Gastrocnemius medialis (tissue), 4 donors: Measurements from ENCODE around the gene CAMSAP1. TPM values are rescaled to one million over a fixed set of nuclear protein-coding genes. Genes with fewer than 3 reads are reported as not detected.
A peak's percentile ranks its signal among the peaks of the same experiment; 100 is the strongest.

Experiments used
- ATAC-seq, 2 donors: fragments of 150-250 bp; one replicate each; pipeline ENCODE4 v1.9.1; 2016
- DNase-seq, 2 donors: peaks; one replicate each; pipeline ENCODE4 v3.0.0-alpha.2; 2019
- H3K27ac ChIP-seq, 4 donors: fragments of 200-600 bp; sonication (generic); 1 replicate in 1 of 4; 2 replicates in 3 of 4; pipeline ENCODE4 v1.5.1; 2016 to 2018; ENCODE audit warnings: mild to moderate bottlenecking in 2 of 4, moderate library complexity in 1 of 4
- H3K27me3 ChIP-seq, 3 donors: fragments of 200-600 bp; sonication (generic) in 2 of 3; 1 replicate in 1 of 3; 2 replicates in 2 of 3; pipeline versions ENCODE4 v1.5.1 to v1.6.0; 2016 to 2019; ENCODE audit warnings: mild to moderate bottlenecking in 1 of 3, moderate library complexity in 1 of 3
- H3K36me3 ChIP-seq, 2 donors: fragments of 200-600 bp; sonication (generic) in 1 of 2; one replicate each; pipeline ENCODE4 v1.5.1; 2017 to 2018
- H3K4me1 ChIP-seq, 2 donors: fragments of 200-600 bp; sonication (generic) in 1 of 2; one replicate each; pipeline ENCODE4 v1.5.1; 2016 to 2017; ENCODE audit warnings: mild to moderate bottlenecking in 2 of 2
- H3K4me3 ChIP-seq, 4 donors: fragments of 200-600 bp; sonication (generic) in 3 of 4; 1 replicate in 1 of 4; 2 replicates in 3 of 4; pipeline ENCODE4 v1.5.1; 2016 to 2019; ENCODE audit warnings: mild to moderate bottlenecking in 2 of 4
- H3K9me3 ChIP-seq, 3 donors: fragments of 200-600 bp; sonication (generic) in 2 of 3; 1 replicate in 1 of 3; 2 replicates in 2 of 3; pipeline ENCODE4 v1.5.1; 2016 to 2019
- CTCF ChIP-seq, 5 experiments: fragments of 450-650 bp in 3 of 5; fragments of 200-600 bp in 2 of 5; sonication (generic) in 2 of 5; IDR thresholded peaks in 4 of 5; conservative IDR thresholded peaks in 1 of 5; 1 replicate in 4 of 5; 2 replicates in 1 of 5; pipeline ENCODE4 v1.5.1; 2016 to 2019; ENCODE audit warnings: antibody characterized with exemption in 5 of 5, mild to moderate bottlenecking in 3 of 5, moderate library complexity in 3 of 5
- POLR2A ChIP-seq, 2 donors: fragments of 450-650 bp; IDR thresholded peaks; one replicate each; pipeline ENCODE4 v1.6.1; 2017; ENCODE audit warnings: antibody characterized with exemption in 2 of 2, mild to moderate bottlenecking in 2 of 2, moderate library complexity in 2 of 2
- in situ Hi-C, 4 donors: fragments of 200-750 bp; cut with MboI; loops; one replicate each; pipeline versions ENCODE4 v1.15.0 to v1.8.0; 2017; ENCODE audit warnings: low sequenced_read_pairs in 4 of 4
- intact Hi-C: fragments of 100-400 bp; cut with DNase I; formaldehyde crosslinking; loops from one replicate; pipeline ENCODE4 v1.15.1; 2023; ENCODE audit warnings: low total_unique reads
- total RNA-seq, 4 donors: library from RNA; depleted of rRNA; stranded (reverse); fragments of >200 nt; gene quantifications; one replicate each; pipeline versions ENCODE4 v1.1.0 to v1.2.3, GENCODE V29; 2016

The CAMSAP1 gene
- total RNA-seq, 4 donors from 2014 or later = 54.8 to 94.9 (median 82.9) TPM

- H3K36me3 ChIP-seq = no peaks in the 10 kb centered on the region
- intact Hi-C loops = loop anchor here (1.0 to 5.0 kb wide), 2 partner anchors 165 to 326 kb away; partner anchors contain the start of gene UBAC1
- H3K4me3 ChIP-seq = no peak overlapping the region
- ATAC-seq (peak; percentile 82 to 89), DNase-seq (peak; percentile 53 to 58)
- in situ Hi-C loops = no loop called here
- peaks cover 15 to 17% of the 10 kb centered on the region in 2 donors for H3K4me1 ChIP-seq
- peak overlapping the region in 2 of 4 donors; percentile 54 to 72 for H3K27ac ChIP-seq
- H3K9me3 ChIP-seq = no peaks in the 10 kb centered on the region
- TF ChIP-seq CTCF (IDR thresholded peaks at IDR 0.05 in 4 of 5, conservative IDR thresholded peaks at IDR 0.05 in 1 of 5) = peak; percentile 65 to 79 (median 68)
- no peak for TF ChIP-seq POLR2A (IDR thresholded peaks at IDR 0.05)
- peaks cover 0 to 17% (median 13%) of the 10 kb centered on the region in 3 donors for H3K27me3 ChIP-seq
Observed at GRCh38 chr9:135797507-135798262, 109.7 kb downstream of the CAMSAP1 start.

- H3K9me3 ChIP-seq = no peaks in the 10 kb centered on the region
- no peak overlapping the region for H3K4me3 ChIP-seq
- DNase-seq = no peak
- in situ Hi-C loops (no loop called here), intact Hi-C loops (loop anchor here (1.0 to 5.0 kb wide), 2 partner anchors 165 to 326 kb away; partner anchors contain the start of gene UBAC1)
- peaks cover 15 to 17% of the 10 kb centered on the region in 2 donors for H3K4me1 ChIP-seq
- no peaks in the 10 kb centered on the region for H3K36me3 ChIP-seq
- peaks cover 0 to 17% (median 13%) of the 10 kb centered on the region in 3 donors for H3K27me3 ChIP-seq
- H3K27ac ChIP-seq = no peak overlapping the region
- TF ChIP-seq CTCF (IDR thresholded peaks at IDR 0.05 in 4 of 5, conservative IDR thresholded peaks at IDR 0.05 in 1 of 5) (no peak), POLR2A (IDR thresholded peaks at IDR 0.05) (no peak)
- ATAC-seq = peak; percentile 3 to 11
Observed at GRCh38 chr9:135796784-135797485, 110.4 kb downstream of the CAMSAP1 start.

GRCh38 chr9:135795391-135795790 is 112.0 kb downstream of the CAMSAP1 start:
- H3K4me1 ChIP-seq = peaks cover 15 to 17% of the 10 kb centered on the region in 2 donors
- TF ChIP-seq CTCF (IDR thresholded peaks at IDR 0.05 in 4 of 5, conservative IDR thresholded peaks at IDR 0.05 in 1 of 5) (no peak), POLR2A (IDR thresholded peaks at IDR 0.05) (no peak)
- no peaks in the 10 kb centered on the region for H3K9me3 ChIP-seq
- no peaks in the 10 kb centered on the region for H3K36me3 ChIP-seq
- DNase-seq (no peak), ATAC-seq (no peak)
- no peak overlapping the region for H3K27ac ChIP-seq
- peaks cover 0 to 17% (median 13%) of the 10 kb centered on the region in 3 donors for H3K27me3 ChIP-seq
- in situ Hi-C loops (no loop called here), intact Hi-C loops (loop anchor here (5.0 kb wide), 1 partner anchor 167 kb away; the partner anchor contains the start of gene UBAC1)
- H3K4me3 ChIP-seq = no peak overlapping the region

- intact Hi-C loops (no loop called here), in situ Hi-C loops (no loop called here)
- Histone ChIP-seq H3K36me3 (no peaks in the 10 kb centered on the region), H3K4me3 (no peak overlapping the region), H3K27ac (no peak overlapping the region), H3K27me3 (peaks cover 0 to 17% (median 13%) of the 10 kb centered on the region in 3 donors), H3K9me3 (no peaks in the 10 kb centered on the region), H3K4me1 (peaks cover 15 to 17% of the 10 kb centered on the region in 2 donors)
- DNase-seq = no peak
- TF ChIP-seq POLR2A (IDR thresholded peaks at IDR 0.05) (no peak), CTCF (IDR thresholded peaks at IDR 0.05 in 4 of 5, conservative IDR thresholded peaks at IDR 0.05 in 1 of 5) (no peak)
- ATAC-seq = no peak
Observed at GRCh38 chr9:135794361-135794885, 112.9 kb downstream of the CAMSAP1 start.
